ENCODE measurements around the gene TK2.

The TK2 gene

DNA sequence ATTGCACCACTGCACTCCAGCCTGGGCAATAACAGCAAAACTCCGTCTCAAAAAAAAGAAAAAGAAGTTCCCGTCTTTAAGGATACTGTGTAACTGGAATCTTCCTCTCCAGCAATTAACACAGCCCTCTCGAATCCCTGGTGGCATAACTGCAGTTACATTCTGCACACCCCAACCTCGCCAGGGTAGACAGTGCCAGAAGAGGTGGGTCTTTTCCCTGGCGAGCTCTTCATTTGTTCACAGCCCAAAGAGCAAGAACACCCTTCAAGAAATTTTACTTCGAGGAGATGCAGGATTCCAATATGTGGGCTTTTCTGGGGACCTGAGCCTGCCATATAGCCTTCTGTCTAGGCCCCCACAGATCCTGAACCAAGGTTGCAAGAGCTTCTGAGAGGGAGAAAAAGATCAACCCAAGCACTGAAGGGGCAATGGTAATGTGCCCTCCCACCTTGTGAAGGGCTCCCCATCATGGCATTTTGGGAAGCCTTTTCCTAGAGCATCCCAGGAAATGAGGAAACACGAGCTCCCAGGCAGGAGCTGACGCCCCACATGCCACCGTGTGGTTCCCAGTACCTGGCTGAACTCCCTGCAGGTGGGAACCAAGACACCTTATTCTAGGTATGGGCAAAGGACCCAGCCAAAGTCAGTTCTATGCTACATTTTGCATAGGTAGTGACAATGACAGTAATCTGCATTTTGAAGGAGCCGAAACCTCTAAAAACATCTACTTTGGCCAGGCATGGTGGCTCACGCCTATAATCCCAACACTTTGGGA is 26.9 kb downstream of the TK2 start:
- no peaks in the 10 kb centered on the region for H3K27me3 ChIP-seq (ENCODE audit: insufficient read depth, low read depth, severe bottlenecking)
- H3K4me3 ChIP-seq (ENCODE audit: low read depth, low read length), result no peak overlapping the region
- TF ChIP-seq, protein P1, sequence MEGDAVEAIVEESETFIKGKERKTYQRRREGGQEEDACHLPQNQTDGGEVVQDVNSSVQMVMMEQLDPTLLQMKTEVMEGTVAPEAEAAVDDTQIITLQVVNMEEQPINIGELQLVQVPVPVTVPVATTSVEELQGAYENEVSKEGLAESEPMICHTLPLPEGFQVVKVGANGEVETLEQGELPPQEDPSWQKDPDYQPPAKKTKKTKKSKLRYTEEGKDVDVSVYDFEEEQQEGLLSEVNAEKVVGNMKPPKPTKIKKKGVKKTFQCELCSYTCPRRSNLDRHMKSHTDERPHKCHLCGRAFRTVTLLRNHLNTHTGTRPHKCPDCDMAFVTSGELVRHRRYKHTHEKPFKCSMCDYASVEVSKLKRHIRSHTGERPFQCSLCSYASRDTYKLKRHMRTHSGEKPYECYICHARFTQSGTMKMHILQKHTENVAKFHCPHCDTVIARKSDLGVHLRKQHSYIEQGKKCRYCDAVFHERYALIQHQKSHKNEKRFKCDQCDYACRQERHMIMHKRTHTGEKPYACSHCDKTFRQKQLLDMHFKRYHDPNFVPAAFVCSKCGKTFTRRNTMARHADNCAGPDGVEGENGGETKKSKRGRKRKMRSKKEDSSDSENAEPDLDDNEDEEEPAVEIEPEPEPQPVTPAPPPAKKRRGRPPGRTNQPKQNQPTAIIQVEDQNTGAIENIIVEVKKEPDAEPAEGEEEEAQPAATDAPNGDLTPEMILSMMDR (IDR thresholded peaks at IDR 0.05; ENCODE audit: low read depth, low read length), result no peak
- DNase-seq, result no peak
- no peaks in the 10 kb centered on the region for H3K36me3 ChIP-seq
- H3K9me3 ChIP-seq (ENCODE audit: severe bottlenecking), result no peaks in the 10 kb centered on the region
- H3K27ac ChIP-seq, result no peak overlapping the region

DNA sequence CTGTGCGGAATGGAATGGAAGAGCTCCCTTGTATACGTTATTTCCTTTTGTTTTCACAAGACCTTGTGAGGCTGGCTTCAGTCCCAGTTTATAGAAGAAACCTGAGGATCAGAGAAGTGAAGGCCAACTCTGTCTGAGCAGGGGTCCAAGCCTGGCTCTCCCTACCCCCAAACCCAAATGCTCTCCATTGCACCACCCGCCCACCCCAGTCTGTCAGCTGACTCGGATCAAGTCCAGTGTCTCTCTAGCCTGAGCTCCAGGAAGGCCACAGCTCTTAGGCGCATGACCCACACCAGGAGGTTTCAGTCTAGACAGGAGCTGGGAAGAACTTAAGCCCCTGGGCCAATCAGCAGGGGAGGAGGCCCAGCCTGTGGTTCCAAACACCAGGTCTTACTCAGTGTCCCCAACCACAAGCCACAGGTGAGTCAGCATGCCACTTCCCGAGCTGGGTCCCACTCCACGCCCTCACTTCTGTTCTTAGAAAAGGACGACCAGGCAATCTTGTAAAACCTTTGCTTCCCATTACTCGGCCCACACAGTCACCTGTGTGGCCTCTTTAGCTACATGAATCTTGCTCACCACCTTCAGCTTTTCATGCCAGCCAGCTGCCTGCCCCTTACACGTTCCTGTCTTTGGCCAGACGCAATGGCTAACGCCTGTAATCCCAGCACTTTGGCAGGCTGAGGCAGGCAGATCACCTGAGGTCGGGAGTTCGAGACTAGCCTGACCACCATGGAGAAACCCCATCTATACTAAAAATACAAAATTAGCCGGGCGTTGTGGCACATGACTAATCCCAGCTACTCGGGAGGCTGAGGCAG is 27.8 kb downstream of the TK2 start:
- H3K4me3 ChIP-seq (ENCODE audit: low read depth, low read length), result no peak overlapping the region
- TF ChIP-seq, protein P1 (IDR thresholded peaks at IDR 0.05; ENCODE audit: low read depth, low read length), result no peak
- H3K27me3 ChIP-seq (ENCODE audit: insufficient read depth, low read depth, severe bottlenecking), result no peaks in the 10 kb centered on the region
- no peak overlapping the region for H3K27ac ChIP-seq
- DNase-seq, result no peak
- no peaks in the 10 kb centered on the region for H3K36me3 ChIP-seq
- H3K9me3 ChIP-seq (ENCODE audit: severe bottlenecking), result no peaks in the 10 kb centered on the region

DNA sequence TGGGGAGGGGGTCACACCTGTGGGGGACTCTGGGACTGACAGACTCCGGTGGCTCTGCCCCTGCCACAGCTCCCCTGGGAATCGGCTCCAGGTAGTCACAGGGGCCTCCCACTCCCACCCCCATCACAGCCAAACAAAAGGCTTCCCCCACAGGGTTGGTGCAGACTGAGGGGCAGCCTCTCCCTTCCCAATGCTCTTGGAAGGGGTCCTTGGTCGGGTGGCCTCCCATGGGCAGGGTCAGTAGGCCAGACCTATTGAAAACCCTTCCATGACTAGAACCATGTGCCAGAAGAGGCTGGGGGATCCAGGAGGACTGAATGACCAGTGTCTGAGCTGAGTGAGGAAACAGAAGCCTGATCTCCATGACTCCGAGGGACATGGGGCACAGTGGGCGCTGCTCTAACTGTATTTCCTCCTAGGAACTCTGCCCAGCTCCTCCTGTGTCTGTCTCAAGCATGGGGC is 28.6 kb downstream of the TK2 start:
- no peak for DNase-seq
- no peaks in the 10 kb centered on the region for H3K9me3 ChIP-seq (ENCODE audit: severe bottlenecking)
- H3K27me3 ChIP-seq (ENCODE audit: insufficient read depth, low read depth, severe bottlenecking), result no peaks in the 10 kb centered on the region
- H3K36me3 ChIP-seq, result no peaks in the 10 kb centered on the region
- H3K27ac ChIP-seq, result no peak overlapping the region
- no peak overlapping the region for H3K4me3 ChIP-seq (ENCODE audit: low read depth, low read length)
- TF ChIP-seq, protein P1 (IDR thresholded peaks at IDR 0.05; ENCODE audit: low read depth, low read length), result no peak

DNA sequence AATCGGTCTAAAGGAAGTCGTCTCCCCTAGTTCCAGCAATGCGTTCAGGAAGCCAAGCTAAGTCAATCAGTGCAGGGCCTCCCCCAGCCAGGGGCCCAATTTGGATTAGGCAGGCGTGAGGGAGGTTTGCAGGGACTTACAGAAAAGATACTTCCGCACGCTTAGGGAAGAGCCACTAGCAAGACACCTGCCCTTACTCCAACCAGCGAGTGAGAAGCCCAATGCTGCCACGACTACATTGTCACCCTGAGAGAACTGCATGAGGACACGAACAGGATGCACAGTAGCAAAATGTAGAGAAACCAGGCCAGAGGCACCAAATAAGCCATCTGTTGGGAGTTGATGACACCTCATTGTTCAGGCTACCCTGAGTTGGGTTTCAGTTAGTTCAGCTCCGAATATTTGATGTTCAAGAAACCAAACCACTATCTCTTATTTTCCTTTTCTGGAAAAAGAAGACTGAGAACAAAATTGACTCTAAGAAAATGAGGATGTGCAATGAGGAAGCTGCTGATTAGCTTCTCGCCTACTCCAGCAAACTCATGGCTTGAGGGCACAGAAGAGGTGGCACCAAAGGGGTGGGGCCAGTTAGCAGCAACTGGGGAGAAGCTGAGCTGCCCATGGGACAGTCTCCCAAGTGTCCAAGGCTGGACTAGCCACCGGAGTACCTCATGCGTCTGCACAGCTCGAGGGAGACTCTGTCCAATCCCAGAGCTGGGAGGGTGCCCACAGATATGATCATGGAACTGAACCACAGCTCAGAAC is 29.3 kb downstream of the TK2 start:
- Histone ChIP-seq H3K27ac (no peak overlapping the region), H3K4me3 (ENCODE audit: low read depth, low read length) (no peak overlapping the region), H3K27me3 (ENCODE audit: insufficient read depth, low read depth, severe bottlenecking) (no peaks in the 10 kb centered on the region), H3K36me3 (no peaks in the 10 kb centered on the region), H3K9me3 (ENCODE audit: severe bottlenecking) (no peaks in the 10 kb centered on the region)
- TF ChIP-seq, protein P1 (IDR thresholded peaks at IDR 0.05; ENCODE audit: low read depth, low read length), result no peak
- no peak for DNase-seq

DNA sequence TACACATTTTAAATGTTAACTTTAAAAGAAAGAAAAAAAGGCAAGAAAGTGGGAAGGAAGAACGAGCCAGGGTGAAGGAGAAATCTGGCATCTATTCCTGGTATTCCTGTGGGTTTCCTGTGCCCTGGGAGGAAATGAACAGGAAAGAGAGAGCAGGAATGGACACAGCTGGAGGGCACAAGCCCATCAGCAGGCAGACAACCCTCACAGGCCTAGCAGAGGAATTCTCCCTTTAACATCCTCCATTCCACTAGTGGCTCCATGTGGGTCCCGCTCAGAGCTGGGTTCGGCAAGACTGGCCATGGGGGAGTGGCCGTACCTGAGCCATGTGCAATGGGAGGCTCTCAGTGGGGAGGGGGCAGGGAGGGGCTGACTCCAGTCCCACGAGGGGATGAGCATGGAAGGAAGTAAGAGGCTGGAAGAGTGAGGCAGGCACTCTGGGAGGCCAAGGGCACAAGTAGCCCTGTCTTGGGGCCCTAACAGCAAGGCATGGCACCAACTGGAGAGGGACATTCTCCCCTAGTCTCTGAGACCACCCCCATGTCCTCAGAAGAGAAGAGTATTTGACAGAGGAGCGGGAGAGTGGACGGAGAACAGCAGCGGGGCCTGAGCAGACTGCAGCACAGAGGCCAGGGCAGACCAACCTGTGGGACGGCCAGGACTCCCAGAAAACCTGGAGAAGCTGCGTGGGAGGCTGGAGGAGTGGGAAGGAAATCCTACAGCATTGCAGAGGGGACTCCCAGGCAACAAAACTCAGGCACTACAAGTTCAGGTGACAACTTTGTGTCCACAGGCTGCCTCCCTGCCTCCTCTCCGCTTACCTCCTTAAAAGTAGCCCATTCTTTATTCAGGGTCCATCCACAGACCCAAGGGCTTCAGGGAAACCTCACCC is 30.2 kb downstream of the TK2 start:
- H3K9me3 ChIP-seq (ENCODE audit: severe bottlenecking), result no peaks in the 10 kb centered on the region
- no peak overlapping the region for H3K4me3 ChIP-seq (ENCODE audit: low read depth, low read length)
- H3K27ac ChIP-seq, result no peak overlapping the region
- no peaks in the 10 kb centered on the region for H3K36me3 ChIP-seq
- TF ChIP-seq, protein P1 (IDR thresholded peaks at IDR 0.05; ENCODE audit: low read depth, low read length), result no peak
- H3K27me3 ChIP-seq (ENCODE audit: insufficient read depth, low read depth, severe bottlenecking), result no peaks in the 10 kb centered on the region
- no peak for DNase-seq

Measured in WERI-Rb-1 (cell line).